B cell (primary cell): Measurements from ENCODE around the gene TBX10. TPM values are rescaled to one million over a fixed set of nuclear protein-coding genes. Genes with fewer than 3 reads are reported as not detected.

Experiments used
- ATAC-seq: fragments of 200-7000 bp; cut with Tn5 transposase; one replicate; pipeline ENCODE4 v1.10.0; 2021; ENCODE audit warnings: low read depth, mild to moderate bottlenecking, moderate number of reproducible peaks, moderate library complexity
- CTCF ChIA-PET: fragments of 350-600 bp; sonication (Branson Sonifier 250); formaldehyde crosslinking; loops from one replicate; lab custom pipeline; 2021; ENCODE audit warnings: antibody characterized with exemption, inconsistent platforms; lab: Charles Lee
- POLR2A ChIA-PET: fragments of 350-600 bp; sonication (Branson Sonifier 250); formaldehyde crosslinking; loops from one replicate; lab custom pipeline; 2021; ENCODE audit warnings: antibody characterized with exemption; lab: Charles Lee
- DNase-seq: peaks from one replicate; pipeline ENCODE4 v3.0.0; 2013
- H2AFZ ChIP-seq: 2 replicates; pipeline ENCODE4 v1.6.1; 2012; ENCODE audit warnings: mild to moderate bottlenecking, low read depth, low read length; ENCODE audit not compliant: insufficient read depth, poor library complexity, severe bottlenecking
- H3K27ac ChIP-seq, 2 donors: 1 replicate in 1 of 2; 2 replicates in 1 of 2; pipeline ENCODE4 v1.5.1; 2012 to 2013; ENCODE audit warnings: low read length in 2 of 2, mild to moderate bottlenecking in 2 of 2, moderate library complexity in 1 of 2
- H3K27me3 ChIP-seq, 4 experiments: fragments of 200-600 bp in 1 of 4; sonication (generic) in 1 of 4; replicated peaks in 1 of 4; 1 replicate in 2 of 4; 2 replicates in 2 of 4; pipeline versions ENCODE4 v1.6.1 to v1.7.0; 2013 to 2016; ENCODE audit warnings: low read length in 3 of 4, mild to moderate bottlenecking in 2 of 4, mixed read lengths in 1 of 4, moderate library complexity in 1 of 4; ENCODE audit not compliant: insufficient read depth in 4 of 4, control insufficient read depth in 3 of 4; ENCODE audit errors: control extremely low read depth in 1 of 4
- H3K36me3 ChIP-seq, 2 experiments: replicated peaks in 1 of 2; 1 replicate in 1 of 2; 2 replicates in 1 of 2; pipeline versions ENCODE4 v1.6.1 to v1.7.1; 2013; ENCODE audit warnings: low read length in 1 of 2; ENCODE audit not compliant: insufficient read depth in 2 of 2, control insufficient read depth in 1 of 2; ENCODE audit errors: control extremely low read depth in 1 of 2, extremely low read depth in 1 of 2
- H3K4me1 ChIP-seq, 2 donors: fragments of 200-600 bp in 1 of 2; sonication (generic) in 1 of 2; 1 replicate in 1 of 2; 2 replicates in 1 of 2; pipeline versions ENCODE4 v1.5.1 to v1.6.1; 2013 to 2017; ENCODE audit warnings: low read length in 2 of 2; ENCODE audit not compliant: control insufficient read depth in 2 of 2, insufficient read depth in 2 of 2
- H3K4me2 ChIP-seq: replicated peaks from 2 replicates; pipeline ENCODE3; 2012; ENCODE audit warnings: mild to moderate bottlenecking, low read depth, low read length; ENCODE audit not compliant: poor library complexity, severe bottlenecking
- H3K4me3 ChIP-seq, 5 experiments: fragments of 200-600 bp in 1 of 5; sonication (generic) in 1 of 5; 1 replicate in 3 of 5; 2 replicates in 2 of 5; pipeline versions ENCODE4 v1.5.1 to v1.7.0; 2011 to 2016; ENCODE audit warnings: low read length in 4 of 5, mild to moderate bottlenecking in 4 of 5, low read depth in 2 of 5, control low read depth in 1 of 5, moderate library complexity in 1 of 5; ENCODE audit not compliant: insufficient read depth in 1 of 5; ENCODE audit errors: control extremely low read depth in 1 of 5, extremely low read depth in 1 of 5
- H3K79me2 ChIP-seq: fragments of 200-600 bp; sonication (generic); one replicate; pipeline ENCODE4 v1.6.0; 2016; ENCODE audit warnings: low read length; ENCODE audit not compliant: control insufficient read depth, insufficient read depth
- H3K9ac ChIP-seq: fragments of 200-600 bp; sonication (generic); 2 replicates; pipeline ENCODE4 v1.6.1; 2017; ENCODE audit warnings: mild to moderate bottlenecking, low read length, moderate library complexity
- H3K9me3 ChIP-seq, 3 donors: one replicate each; pipeline versions ENCODE4 v1.6.1 to v1.7.1; 2013; ENCODE audit warnings: low read length in 2 of 3; ENCODE audit not compliant: control insufficient read depth in 2 of 3, insufficient read depth in 1 of 3; ENCODE audit errors: control extremely low read depth in 1 of 3
- H4K20me1 ChIP-seq: 2 replicates; pipeline ENCODE4 v1.6.0; 2012; ENCODE audit warnings: mild to moderate bottlenecking, low read length; ENCODE audit not compliant: insufficient read depth, control insufficient read depth, poor library complexity, severe bottlenecking
- H3K27ac Mint-ChIP-seq: one replicate; pipeline ENCODE4 v1.8.0; 2021; ENCODE audit warnings: mixed read lengths
- H3K27me3 Mint-ChIP-seq: one replicate; pipeline ENCODE4 v1.8.0; 2021; ENCODE audit warnings: mixed read lengths
- H3K4me1 Mint-ChIP-seq: one replicate; pipeline ENCODE4 v1.8.0; 2021; ENCODE audit warnings: mixed read lengths
- H3K4me3 Mint-ChIP-seq: one replicate; pipeline ENCODE4 v1.8.0; 2021; ENCODE audit warnings: mixed read lengths
- H3K9me3 Mint-ChIP-seq: one replicate; pipeline ENCODE4 v1.8.0; 2022; ENCODE audit warnings: mixed read lengths; ENCODE audit not compliant: insufficient read depth
- CTCF ChIP-seq: fragments of 200-600 bp; IDR thresholded peaks from one replicate; pipeline ENCODE4 v1.8.0; 2022; ENCODE audit warnings: antibody characterized with exemption, mild to moderate bottlenecking
- EZH2 ChIP-seq: IDR thresholded peaks from 2 replicates; pipeline ENCODE4 v1.6.1; 2012; ENCODE audit warnings: borderline replicate concordance, low read depth, mild to moderate bottlenecking, moderate library complexity, low read length; ENCODE audit not compliant: insufficient read depth, poor library complexity, severe bottlenecking
- whole genome bisulfite sequencing: methylation state at CpG from one replicate; pipeline ENCODE4 v1.1.5; 2013; ENCODE audit warnings: missing lambda C conversion rate; ENCODE audit not compliant: insufficient coverage; 5-methylcytosine and 5-hydroxymethylcytosine counted together
- intact Hi-C: fragments of 100-400 bp; cut with micrococcal nuclease; formaldehyde crosslinking; loops from one replicate; pipeline ENCODE4 v1.10.0; 2022
- polyA plus RNA-seq: library from polyadenylated mRNA; depleted of rRNA; stranded (reverse); fragments of >200 nt; gene quantifications from 2 replicates; pipeline ENCODE4 v1.2.3, GENCODE V29; 2012
- total RNA-seq, 2 donors: library from RNA; stranded (reverse); fragments of 120-200 nt in 1 of 2; gene quantifications; 1 replicate in 1 of 2; 2 replicates in 1 of 2; pipeline versions ENCODE4 v1.2.3 to v1.2.4, GENCODE V29; 2013 to 2022

The TBX10 gene
- total and polyA plus RNA-seq, 2 donors (not counting 1 experiment from before 2014, with no cell fraction given): not detected

- H3K4me1 ChIP-seq: peaks cover 32 to 38% of the 10 kb centered on the region in 2 donors
Observed at GRCh38 chr11:67616431-67617242, 22.9 kb downstream of the TBX10 start.

More at GRCh38 chr11:67616431-67617242, 22.9 kb downstream of the TBX10 start:
- no peaks in the 10 kb centered on the region for H3K27me3 Mint-ChIP-seq
- Histone ChIP-seq H3K4me3 (no peak overlapping the region), H3K4me2 (peak overlapping the region; percentile 79), H3K27ac (no peak overlapping the region), H3K36me3 (peaks cover 0 to 11% of the 10 kb centered on the region in 2 experiments), H4K20me1 (no peaks in the 10 kb centered on the region), H3K9ac (no peak overlapping the region), H3K27me3 (no peaks in the 10 kb centered on the region), H3K79me2 (no peaks in the 10 kb centered on the region), H3K9me3 (no peaks in the 10 kb centered on the region), H2AFZ (no peak overlapping the region)
- peak overlapping the region; percentile 53 for H3K27ac Mint-ChIP-seq
- no peaks in the 10 kb centered on the region for H3K9me3 Mint-ChIP-seq
- TF ChIP-seq CTCF (no peak), EZH2 (no peak)
- WGBS: 73% methylated on average over 9 of the region's 11 CpGs
- CTCF ChIA-PET: interaction anchor here (0.8 to 8.0 kb wide), 5 partner anchors 12 to 45 kb away, joined by 3 to 85 read pairs (median 3); partner anchors contain the start of genes GSTP1 and NUDT8
- peaks cover 45% of the 10 kb centered on the region for H3K4me1 Mint-ChIP-seq
- POLR2A ChIA-PET: interaction anchor here (0.6 to 3.8 kb wide), 3 partner anchors 9 to 178 kb away, joined by 4 to 31 read pairs (median 7); partner anchors contain the start of gene NUDT8
- DNase-seq (no peak), ATAC-seq (no peak)
- peak overlapping the region; percentile 39 for H3K4me3 Mint-ChIP-seq
- intact Hi-C loops: no loop called here
